DMS79 treated with DMSO at 0.1 percent for 48 hours (cell line): ENCODE results near the gene RNF123.

Experiments
- DNase-seq: peaks from one replicate; lab custom pipeline; 2025; lab: John Stamatoyannopoulos, UW

The RNF123 gene

DNA sequence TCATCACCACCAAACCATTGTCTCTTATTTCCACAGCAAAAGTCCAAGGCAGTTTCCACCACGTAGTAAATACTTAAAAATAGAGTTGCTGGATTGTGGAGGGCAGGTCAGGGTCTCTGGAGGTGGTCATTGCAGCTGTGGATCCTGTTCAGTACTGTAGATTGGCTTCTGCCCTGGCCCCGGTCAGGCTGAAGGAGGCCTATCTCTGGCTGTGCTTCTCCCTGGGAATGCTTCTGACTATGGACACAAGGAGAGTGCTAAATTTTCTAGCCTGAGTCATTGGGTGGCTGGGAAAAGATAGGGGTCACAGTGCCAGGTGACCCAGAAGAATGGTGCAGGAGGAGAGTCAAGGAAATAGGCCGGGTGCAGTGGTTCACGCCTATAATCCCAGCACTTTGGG, 60.7 kb downstream of the RNF123 start:
- DNase-seq = no peak

DNA sequence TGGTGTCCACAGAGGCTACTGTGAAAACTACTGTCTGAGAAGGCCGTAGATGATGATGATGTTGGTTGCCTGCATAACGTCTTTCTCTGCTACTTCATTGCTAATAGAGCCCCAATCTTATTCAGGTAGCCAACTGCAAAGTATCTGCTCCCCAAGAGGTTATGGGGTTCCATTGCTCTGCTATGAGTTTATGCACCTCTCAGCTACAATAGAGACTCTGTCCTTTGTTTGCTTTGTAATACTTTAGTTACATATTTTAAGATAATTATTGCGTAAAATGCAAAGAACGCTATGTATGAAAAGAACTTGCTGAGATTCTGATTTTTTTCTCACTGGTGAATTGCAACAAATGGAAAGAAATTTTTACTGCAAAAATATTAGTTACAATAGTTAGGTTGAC, 62.1 kb downstream of the RNF123 start:
- no peak for DNase-seq

DNA sequence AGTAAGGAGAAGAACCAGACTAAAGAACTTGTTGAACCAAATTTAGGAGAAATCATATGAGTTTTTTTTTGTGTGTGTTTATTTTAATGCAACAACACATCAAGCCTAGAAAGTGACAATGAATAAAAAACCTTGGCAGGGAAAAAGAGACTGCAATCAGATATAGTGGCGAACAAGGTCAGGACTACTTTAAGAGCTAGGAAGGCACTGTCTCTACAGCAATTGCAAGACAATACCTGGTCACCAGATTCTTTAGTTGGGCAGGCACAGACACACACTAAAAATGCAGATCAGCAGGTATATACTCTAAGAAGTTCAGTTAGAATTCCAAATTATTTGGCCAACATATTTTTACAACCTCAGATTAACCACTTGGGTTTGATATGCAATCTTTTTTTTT, 65.2 kb downstream of the RNF123 start:
- no peak for DNase-seq

DNA sequence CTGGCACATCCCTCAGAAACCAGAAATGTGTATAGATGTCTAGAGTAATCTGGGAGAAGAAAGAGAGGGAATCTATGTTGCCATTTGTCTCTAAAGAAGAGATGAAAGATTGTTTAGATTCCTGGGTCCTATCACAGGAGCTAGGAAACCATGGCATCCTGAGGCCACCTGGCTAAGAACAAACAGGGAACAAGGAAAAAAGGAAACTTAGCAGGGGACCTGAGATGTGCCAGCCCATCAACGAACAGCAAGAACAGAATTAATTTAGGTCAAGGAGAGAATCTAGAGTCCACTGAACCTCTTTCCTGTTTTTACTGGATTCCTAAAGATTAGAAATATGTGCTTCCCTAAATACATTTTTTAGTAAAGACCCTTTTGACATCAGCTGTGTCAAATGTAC, 66.7 kb downstream of the RNF123 start:
- no peak for DNase-seq

DNA sequence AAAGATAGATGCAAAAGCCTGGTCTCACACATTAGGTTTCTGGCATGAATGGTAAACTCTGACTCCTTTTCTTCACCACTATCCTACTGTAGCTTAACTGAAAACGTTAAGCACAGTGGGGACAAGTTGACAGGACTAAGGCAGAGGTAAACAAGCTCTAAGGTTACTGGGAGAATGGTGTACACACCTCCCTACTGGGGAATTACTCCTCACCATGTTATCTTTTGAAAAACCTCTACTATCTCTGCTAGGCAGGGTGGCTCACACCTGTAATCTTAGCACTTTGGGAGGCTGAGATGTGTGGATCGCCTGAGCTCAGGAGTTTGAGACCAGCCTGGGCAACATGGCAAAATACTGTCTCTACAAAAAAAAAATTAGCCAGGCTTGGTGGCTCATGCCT, 67.8 kb downstream of the RNF123 start:
- DNase-seq = no peak

DNA sequence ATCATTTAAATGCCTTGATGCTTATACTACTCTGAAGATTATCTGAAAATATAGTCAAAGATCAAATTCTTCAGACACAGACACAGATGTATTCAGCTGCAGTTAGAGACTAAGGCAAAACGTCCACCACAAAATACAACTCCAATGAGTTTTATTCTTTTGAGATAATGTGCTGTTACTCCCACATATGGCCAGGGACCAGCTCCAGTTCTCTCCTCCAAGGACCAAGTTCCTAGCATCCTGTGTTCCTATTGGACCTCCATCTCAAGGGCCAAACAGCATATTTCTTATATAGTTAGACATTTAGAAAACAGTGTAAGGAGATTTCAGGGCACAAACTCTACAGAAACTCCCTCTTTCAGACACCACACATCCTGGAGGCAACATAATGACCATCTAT, 69.9 kb downstream of the RNF123 start:
- no peak for DNase-seq

DNA sequence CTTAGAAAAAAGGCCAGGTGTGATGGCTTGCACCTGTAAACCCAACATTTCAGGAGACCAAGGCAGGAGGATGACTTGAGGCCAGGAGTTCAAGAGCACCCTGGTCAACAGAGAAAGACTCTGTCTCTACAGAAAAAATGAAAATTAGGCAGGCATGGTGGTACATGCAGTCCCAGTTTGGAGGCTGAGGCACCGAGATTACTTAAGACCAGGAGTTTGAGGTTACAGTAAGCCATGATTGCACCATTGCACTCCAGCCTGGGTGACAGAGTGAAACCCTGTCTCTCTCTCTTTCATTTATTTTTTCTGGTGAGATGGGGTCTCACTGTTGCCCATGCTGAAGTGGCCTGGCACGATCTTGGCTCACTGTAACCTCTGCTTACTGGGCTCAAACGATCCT, 72.3 kb downstream of the RNF123 start:
- DNase-seq = no peak

DNA sequence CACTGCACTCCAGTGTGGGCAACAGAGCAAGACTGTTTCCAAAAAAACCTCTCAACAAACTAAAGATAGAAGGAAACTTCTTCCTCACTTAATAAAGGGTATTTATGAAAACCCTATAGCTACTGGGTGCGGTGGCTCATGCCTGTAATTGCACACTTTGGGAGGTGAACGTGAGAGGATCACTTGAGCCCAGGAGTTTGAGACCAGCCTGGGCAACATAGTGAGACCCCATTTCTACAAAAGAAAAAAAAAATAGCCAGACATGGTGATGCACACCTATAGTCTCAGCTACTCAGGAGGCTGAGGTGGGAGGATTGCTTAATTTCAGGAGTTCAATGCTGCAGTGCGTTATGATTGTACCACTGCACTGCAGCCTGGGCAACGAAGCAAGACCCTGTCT, 74.6 kb downstream of the RNF123 start:
- DNase-seq = no peak

DNA sequence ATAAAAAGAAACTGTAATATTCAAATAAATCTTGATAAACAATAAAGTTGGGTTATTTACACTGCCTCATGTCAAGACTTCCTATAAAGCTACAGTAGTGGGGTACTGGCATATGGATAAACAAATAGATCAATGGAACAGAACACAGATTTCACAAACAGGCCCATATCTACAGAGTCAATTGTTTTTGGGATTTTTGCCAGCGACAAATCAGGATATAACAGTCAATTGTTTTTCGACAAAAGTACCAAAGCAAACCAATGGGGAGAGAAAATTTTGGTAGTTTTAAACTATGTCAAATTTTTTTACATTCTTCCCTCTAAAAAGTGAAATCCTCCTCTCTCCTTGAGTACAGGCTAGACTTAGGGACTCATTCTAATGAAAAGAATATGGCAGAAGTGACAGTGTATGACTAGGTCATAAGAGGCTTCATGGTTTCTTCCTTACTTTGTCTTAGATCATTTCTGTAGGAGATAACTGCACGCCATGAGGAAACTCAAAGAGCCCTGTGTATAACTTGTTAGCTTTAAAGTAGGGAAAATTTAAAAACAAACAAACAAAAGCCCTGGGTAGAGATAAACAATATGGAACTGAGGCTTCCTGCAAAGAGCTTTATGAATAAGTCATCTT, 80.0 kb downstream of the RNF123 start:
- no peak for DNase-seq

DNA sequence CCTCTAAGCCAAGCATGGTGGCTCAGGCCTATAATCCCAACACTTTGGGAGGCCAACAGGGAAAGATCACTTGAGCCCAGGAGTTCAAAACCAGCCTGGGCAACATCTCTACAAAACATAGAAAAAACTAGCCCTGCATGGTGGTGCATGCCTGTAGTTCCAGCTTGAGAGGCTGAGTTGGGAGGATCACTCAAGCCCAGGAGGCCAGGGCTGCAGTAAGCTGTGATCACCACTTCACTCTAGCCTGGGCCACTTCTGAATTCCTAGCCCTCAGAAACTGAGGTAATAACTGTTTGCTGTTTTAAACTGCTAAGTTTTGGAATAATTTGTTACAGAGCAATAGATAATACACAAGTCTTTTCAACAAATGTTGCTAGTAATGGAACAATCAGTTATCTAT, 80.6 kb downstream of the RNF123 start:
- DNase-seq = no peak
